Measurements from ENCODE around the gene STXBP1.

The STXBP1 gene

DNA sequence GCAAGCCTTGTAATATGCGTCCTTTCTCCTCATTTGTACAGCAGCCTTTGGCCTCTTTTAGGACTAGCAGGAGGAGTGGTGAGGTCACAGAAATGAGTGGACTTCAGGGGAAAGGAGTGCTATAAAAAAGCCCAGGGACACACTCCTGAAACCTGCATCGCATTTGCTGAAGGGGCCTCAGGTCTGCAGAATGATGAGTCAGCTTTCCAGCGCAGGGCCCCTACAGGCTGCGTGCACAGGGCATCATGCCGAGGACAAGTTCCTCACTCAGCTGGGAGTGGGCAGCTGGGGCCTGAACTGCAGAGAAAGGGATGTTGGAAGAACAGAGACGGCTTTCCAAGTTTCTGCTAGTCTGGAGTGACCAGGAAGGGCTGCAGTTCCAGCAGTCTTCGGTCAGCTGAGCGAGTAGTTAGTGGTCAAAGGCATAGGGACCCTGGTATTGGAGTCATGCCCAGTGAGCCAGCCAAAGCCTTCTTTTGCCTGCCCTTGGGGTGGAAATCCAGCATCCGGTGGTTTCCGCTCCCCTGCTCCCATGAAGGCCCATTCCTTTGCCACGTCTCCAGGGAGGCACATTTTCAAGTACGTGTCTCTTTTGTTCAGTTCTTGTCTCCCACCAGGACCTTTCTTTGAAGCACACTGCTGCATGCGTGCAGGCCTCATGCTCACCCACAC lies 77.4 kb downstream of the STXBP1 start:
- Histone ChIP-seq H3K9ac (ENCODE audit: low read depth in 1 of 2, low read length in 2 of 2) (no peak overlapping the region), H3K36me3 (ENCODE audit: control insufficient read depth in 2 of 2, insufficient read depth in 2 of 2, low read length in 2 of 2) (peaks cover 3 to 6% of the 10 kb centered on the region in 2 donors), H3K4me3 (ENCODE audit: low read length in 2 of 2) (no peak overlapping the region), H3K9me3 (ENCODE audit: control insufficient read depth in 2 of 2, low read length in 2 of 2) (no peaks in the 10 kb centered on the region), H3K4me1 (ENCODE audit: control insufficient read depth in 2 of 2, insufficient read depth in 2 of 2, low read length in 2 of 2) (no peaks in the 10 kb centered on the region), H3K27me3 (ENCODE audit: control insufficient read depth in 2 of 2, insufficient read depth in 2 of 2, low read length in 2 of 2) (no peaks in the 10 kb centered on the region), H3K27ac (ENCODE audit: low read depth in 2 of 2, low read length in 2 of 2) (no peak overlapping the region)

DNA sequence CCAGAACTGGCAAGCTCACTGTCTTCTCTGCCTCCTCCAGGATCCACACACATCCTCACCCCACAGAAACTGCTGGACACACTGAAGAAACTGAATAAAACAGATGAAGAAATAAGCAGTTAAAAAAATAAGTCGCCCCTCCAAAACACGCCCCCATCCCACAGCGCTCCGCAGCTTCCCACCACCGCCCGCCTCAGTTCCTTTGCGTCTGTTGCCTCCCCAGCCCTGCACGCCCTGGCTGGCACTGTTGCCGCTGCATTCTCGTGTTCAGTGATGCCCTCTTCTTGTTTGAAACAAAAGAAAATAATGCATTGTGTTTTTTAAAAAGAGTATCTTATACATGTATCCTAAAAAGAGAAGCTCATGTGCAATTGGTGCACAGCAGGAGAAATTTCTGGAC lies 78.7 kb downstream of the STXBP1 start:
- H3K4me3 ChIP-seq (ENCODE audit: low read length in 2 of 2): no peak overlapping the region
- H3K9ac ChIP-seq (ENCODE audit: low read depth in 1 of 2, low read length in 2 of 2): no peak overlapping the region
- H3K36me3 ChIP-seq (ENCODE audit: control insufficient read depth in 2 of 2, insufficient read depth in 2 of 2, low read length in 2 of 2): peaks cover 3 to 6% of the 10 kb centered on the region in 2 donors
- H3K27ac ChIP-seq (ENCODE audit: low read depth in 2 of 2, low read length in 2 of 2): no peak overlapping the region
- no peaks in the 10 kb centered on the region for H3K27me3 ChIP-seq (ENCODE audit: control insufficient read depth in 2 of 2, insufficient read depth in 2 of 2, low read length in 2 of 2)
- H3K4me1 ChIP-seq (ENCODE audit: control insufficient read depth in 2 of 2, insufficient read depth in 2 of 2, low read length in 2 of 2): no peaks in the 10 kb centered on the region
- H3K9me3 ChIP-seq (ENCODE audit: control insufficient read depth in 2 of 2, low read length in 2 of 2): no peaks in the 10 kb centered on the region

DNA sequence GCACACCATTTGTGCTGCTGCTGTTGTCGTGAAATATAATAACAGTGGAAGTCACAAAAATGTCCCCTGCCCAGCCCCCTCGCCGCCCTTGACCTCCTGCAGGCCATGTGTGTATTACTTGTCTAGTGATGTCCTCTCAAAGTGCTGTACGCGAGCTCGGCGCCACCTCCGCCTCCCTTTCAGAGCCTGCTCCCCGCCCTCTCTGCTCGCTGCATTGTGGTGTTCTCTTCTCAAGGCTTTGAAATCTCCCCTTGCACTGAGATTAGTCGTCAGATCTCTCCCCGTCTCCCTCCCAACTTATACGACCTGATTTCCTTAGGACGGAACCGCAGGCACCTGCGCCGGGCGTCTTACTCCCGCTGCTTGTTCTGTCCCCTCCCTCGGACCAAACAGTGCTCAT lies 80.0 kb downstream of the STXBP1 start:
- Histone ChIP-seq H3K4me1 (ENCODE audit: control insufficient read depth in 2 of 2, insufficient read depth in 2 of 2, low read length in 2 of 2) (no peaks in the 10 kb centered on the region), H3K27ac (ENCODE audit: low read depth in 2 of 2, low read length in 2 of 2) (no peak overlapping the region), H3K9me3 (ENCODE audit: control insufficient read depth in 2 of 2, low read length in 2 of 2) (no peaks in the 10 kb centered on the region), H3K36me3 (ENCODE audit: control insufficient read depth in 2 of 2, insufficient read depth in 2 of 2, low read length in 2 of 2) (peaks cover 3% of the 10 kb centered on the region in 2 donors), H3K9ac (ENCODE audit: low read depth in 1 of 2, low read length in 2 of 2) (no peak overlapping the region), H3K27me3 (ENCODE audit: control insufficient read depth in 2 of 2, insufficient read depth in 2 of 2, low read length in 2 of 2) (no peaks in the 10 kb centered on the region), H3K4me3 (ENCODE audit: low read length in 2 of 2) (no peak overlapping the region)

DNA sequence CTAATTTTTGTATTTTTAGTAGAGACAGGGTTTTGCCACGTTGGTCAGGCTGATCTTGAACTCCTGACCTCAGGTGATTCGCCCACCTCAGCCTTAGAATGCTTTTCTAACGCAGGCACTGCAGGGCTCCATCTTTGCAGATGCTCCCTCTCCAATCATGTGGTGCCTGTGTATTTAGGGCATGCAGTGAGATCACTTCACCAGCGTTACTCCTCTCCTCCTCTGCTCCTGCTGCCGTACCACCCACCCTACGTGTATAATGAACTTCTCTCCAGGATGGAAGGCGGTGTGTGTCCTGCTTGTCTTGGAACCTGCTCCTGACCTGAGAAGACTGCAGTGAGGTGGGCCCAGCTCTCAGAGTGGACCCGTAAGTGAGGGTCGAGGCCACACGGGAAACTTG lies 81.1 kb downstream of the STXBP1 start:
- no peaks in the 10 kb centered on the region for H3K27me3 ChIP-seq (ENCODE audit: control insufficient read depth in 2 of 2, insufficient read depth in 2 of 2, low read length in 2 of 2)
- H3K4me3 ChIP-seq (ENCODE audit: low read length in 2 of 2): no peak overlapping the region
- H3K27ac ChIP-seq (ENCODE audit: low read depth in 2 of 2, low read length in 2 of 2): no peak overlapping the region
- no peaks in the 10 kb centered on the region for H3K9me3 ChIP-seq (ENCODE audit: control insufficient read depth in 2 of 2, low read length in 2 of 2)
- no peak overlapping the region for H3K9ac ChIP-seq (ENCODE audit: low read depth in 1 of 2, low read length in 2 of 2)
- H3K36me3 ChIP-seq (ENCODE audit: control insufficient read depth in 2 of 2, insufficient read depth in 2 of 2, low read length in 2 of 2): peaks cover 3% of the 10 kb centered on the region in 2 donors
- H3K4me1 ChIP-seq (ENCODE audit: control insufficient read depth in 2 of 2, insufficient read depth in 2 of 2, low read length in 2 of 2): no peaks in the 10 kb centered on the region

DNA sequence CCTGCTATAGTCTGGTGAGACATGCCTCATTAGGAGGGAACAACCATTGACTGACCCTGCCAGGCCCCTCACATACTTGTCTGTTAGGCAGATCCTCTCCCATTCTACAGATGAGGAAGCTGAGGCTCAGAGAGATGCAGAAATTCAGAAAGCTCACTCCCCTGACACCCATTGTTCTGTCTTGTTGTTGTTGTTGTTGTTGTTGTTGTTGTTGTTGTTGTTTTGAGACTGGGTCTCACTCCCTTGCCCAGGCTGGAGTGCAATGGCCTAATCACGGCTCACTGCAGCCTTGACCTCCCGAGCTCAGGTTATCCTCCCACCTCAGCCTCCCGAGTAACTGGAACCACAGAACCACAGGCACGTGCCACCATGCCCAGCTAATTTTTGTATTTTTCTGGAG lies 81.6 kb downstream of the STXBP1 start:
- no peak overlapping the region for H3K27ac ChIP-seq (ENCODE audit: low read depth in 2 of 2, low read length in 2 of 2)
- H3K36me3 ChIP-seq (ENCODE audit: control insufficient read depth in 2 of 2, insufficient read depth in 2 of 2, low read length in 2 of 2): peaks cover 3% of the 10 kb centered on the region in 2 donors
- no peak overlapping the region for H3K4me3 ChIP-seq (ENCODE audit: low read length in 2 of 2)
- no peak overlapping the region for H3K9ac ChIP-seq (ENCODE audit: low read depth in 1 of 2, low read length in 2 of 2)
- no peaks in the 10 kb centered on the region for H3K27me3 ChIP-seq (ENCODE audit: control insufficient read depth in 2 of 2, insufficient read depth in 2 of 2, low read length in 2 of 2)
- H3K9me3 ChIP-seq (ENCODE audit: control insufficient read depth in 2 of 2, low read length in 2 of 2): no peaks in the 10 kb centered on the region
- no peaks in the 10 kb centered on the region for H3K4me1 ChIP-seq (ENCODE audit: control insufficient read depth in 2 of 2, insufficient read depth in 2 of 2, low read length in 2 of 2)

DNA sequence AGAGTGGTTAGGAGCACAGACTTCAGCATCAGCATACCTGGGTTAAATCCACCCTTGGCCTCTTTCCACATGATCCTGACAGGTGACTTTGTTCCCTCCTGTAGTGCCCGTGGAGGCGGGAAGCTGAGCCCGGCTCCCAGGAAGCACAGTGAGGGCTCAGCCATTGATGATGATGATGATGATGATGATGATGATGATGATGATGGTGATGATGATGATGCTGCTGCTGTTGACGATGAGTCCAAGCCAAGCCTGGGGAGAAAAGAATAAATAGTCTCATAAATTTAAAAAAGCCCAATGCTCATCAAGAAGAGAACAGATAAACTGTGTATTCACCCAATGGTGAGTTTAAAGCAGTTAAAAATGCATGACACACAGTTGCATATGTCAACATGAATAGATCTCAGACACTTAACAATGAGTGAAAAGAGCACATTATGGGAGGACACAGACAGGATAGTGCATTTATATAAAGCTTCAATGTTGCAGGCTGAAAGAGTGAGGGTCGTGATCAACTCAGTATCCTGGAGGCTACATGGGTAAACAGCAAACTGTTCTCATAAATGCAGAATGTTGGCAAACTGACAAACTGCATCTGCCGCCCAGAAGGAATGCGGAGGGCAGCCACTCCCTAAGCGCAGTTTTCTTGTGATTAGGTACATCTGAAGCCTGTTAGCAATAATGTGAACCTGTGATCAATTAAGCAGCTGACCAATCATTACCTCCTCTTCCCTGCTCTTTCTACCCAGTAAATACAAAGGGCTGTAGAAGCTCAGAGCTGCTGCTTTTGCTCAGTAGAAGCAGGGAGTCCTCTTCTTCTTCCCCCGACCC lies 83.0 kb downstream of the STXBP1 start:
- no peak overlapping the region for H3K27ac ChIP-seq (ENCODE audit: low read depth in 2 of 2, low read length in 2 of 2)

DNA sequence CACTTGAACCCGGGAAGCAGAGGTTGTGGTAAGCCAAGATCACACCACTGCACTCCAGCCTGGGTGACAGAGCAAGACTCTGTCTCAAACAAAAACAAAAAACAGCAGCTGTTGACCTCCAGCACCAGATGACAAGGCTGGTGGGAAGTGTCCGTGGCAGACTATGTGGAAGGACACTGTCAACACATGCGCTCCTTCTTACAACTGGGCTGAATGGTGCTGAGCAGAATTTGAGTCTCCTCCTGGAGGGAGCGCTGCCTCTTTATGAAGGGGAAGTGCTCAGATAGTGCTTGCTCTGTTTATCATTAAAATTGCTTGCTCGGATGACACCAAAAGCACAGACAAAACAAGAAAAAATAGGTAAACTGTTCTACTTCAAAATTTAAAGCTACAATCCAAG lies 85.5 kb downstream of the STXBP1 start:
- H3K27me3 ChIP-seq (ENCODE audit: control insufficient read depth in 2 of 2, insufficient read depth in 2 of 2, low read length in 2 of 2): no peaks in the 10 kb centered on the region
- no peaks in the 10 kb centered on the region for H3K9me3 ChIP-seq (ENCODE audit: control insufficient read depth in 2 of 2, low read length in 2 of 2)
- no peak overlapping the region for H3K4me3 ChIP-seq (ENCODE audit: low read length in 2 of 2)
- H3K27ac ChIP-seq (ENCODE audit: low read depth in 2 of 2, low read length in 2 of 2): no peak overlapping the region
- H3K4me1 ChIP-seq (ENCODE audit: control insufficient read depth in 2 of 2, insufficient read depth in 2 of 2, low read length in 2 of 2): peaks cover 0 to 6% of the 10 kb centered on the region in 2 donors
- H3K9ac ChIP-seq (ENCODE audit: low read depth in 1 of 2, low read length in 2 of 2): no peak overlapping the region
- H3K36me3 ChIP-seq (ENCODE audit: control insufficient read depth in 2 of 2, insufficient read depth in 2 of 2, low read length in 2 of 2): no peaks in the 10 kb centered on the region

More for the DNA sequence above, 83.0 kb downstream of the STXBP1 start:
- Histone ChIP-seq H3K36me3 (ENCODE audit: control insufficient read depth in 2 of 2, insufficient read depth in 2 of 2, low read length in 2 of 2) (peaks cover 3% of the 10 kb centered on the region in 2 donors), H3K4me1 (ENCODE audit: control insufficient read depth in 2 of 2, insufficient read depth in 2 of 2, low read length in 2 of 2) (peaks cover 0 to 6% of the 10 kb centered on the region in 2 donors), H3K9ac (ENCODE audit: low read depth in 1 of 2, low read length in 2 of 2) (no peak overlapping the region), H3K9me3 (ENCODE audit: control insufficient read depth in 2 of 2, low read length in 2 of 2) (no peaks in the 10 kb centered on the region), H3K4me3 (ENCODE audit: low read length in 2 of 2) (no peak overlapping the region), H3K27me3 (ENCODE audit: control insufficient read depth in 2 of 2, insufficient read depth in 2 of 2, low read length in 2 of 2) (no peaks in the 10 kb centered on the region)

DNA sequence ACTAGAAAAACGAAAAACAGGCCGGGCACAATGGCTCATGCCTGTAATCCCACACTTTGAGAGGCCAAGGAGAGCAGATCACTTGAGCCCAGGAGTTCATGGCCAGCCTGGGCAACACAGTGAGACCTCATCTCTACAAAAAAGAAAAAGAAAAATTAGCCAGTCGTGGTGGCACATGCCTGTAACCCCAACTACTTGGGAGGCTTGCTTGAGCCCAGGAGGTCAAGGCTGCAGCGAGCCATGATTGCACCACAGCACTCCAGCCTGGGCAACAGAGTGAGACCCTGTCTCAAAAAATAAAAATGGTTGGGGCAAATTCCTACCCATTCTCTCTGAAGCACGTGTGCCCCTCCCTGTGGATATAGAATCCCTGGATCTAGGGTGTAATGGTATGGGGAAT lies 86.3 kb downstream of the STXBP1 start:
- Histone ChIP-seq H3K27ac (ENCODE audit: low read depth in 2 of 2, low read length in 2 of 2) (no peak overlapping the region), H3K9ac (ENCODE audit: low read depth in 1 of 2, low read length in 2 of 2) (no peak overlapping the region), H3K4me3 (ENCODE audit: low read length in 2 of 2) (no peak overlapping the region), H3K9me3 (ENCODE audit: control insufficient read depth in 2 of 2, low read length in 2 of 2) (no peaks in the 10 kb centered on the region), H3K27me3 (ENCODE audit: control insufficient read depth in 2 of 2, insufficient read depth in 2 of 2, low read length in 2 of 2) (no peaks in the 10 kb centered on the region), H3K36me3 (ENCODE audit: control insufficient read depth in 2 of 2, insufficient read depth in 2 of 2, low read length in 2 of 2) (no peaks in the 10 kb centered on the region), H3K4me1 (ENCODE audit: control insufficient read depth in 2 of 2, insufficient read depth in 2 of 2, low read length in 2 of 2) (peaks cover 0 to 6% of the 10 kb centered on the region in 2 donors)

DNA sequence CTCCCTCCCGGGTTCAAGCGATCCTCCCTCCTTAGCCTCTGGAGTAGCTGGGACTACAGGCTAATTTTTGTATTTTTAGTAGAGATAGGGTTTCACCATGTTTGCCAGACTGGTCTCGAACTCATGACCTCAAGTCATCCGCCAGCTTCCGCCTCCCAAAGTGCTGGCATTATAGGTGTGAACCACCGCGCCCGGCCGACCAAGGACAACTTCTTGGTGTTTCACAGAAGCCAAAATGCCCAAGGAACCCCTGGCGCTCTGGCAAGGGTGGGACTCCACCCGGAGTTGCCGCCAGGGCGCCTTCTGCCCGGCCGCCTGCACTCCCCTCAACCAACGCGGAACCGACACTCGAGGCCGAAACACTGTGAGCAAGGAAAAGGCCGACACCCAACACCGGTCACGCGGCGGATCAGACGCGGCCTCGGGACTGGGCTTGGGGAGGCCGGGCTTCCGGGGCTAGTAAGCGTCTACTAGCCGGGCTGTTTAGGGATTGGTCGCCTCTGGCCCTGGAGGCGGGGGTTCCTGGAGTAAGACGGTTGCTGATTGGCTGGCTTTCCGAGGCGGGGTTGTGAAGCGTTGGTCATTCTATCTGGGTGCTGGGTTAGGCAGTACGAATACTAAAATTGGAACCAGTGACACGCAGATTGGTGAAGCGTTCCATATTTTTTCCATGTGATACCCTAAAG lies 87.1 kb downstream of the STXBP1 start:
- Histone ChIP-seq H3K27ac (ENCODE audit: low read depth in 2 of 2, low read length in 2 of 2) (peak overlapping the region; percentile 68 to 84), H3K27me3 (ENCODE audit: control insufficient read depth in 2 of 2, insufficient read depth in 2 of 2, low read length in 2 of 2) (no peaks in the 10 kb centered on the region), H3K4me1 (ENCODE audit: control insufficient read depth in 2 of 2, insufficient read depth in 2 of 2, low read length in 2 of 2) (peaks cover 0 to 6% of the 10 kb centered on the region in 2 donors), H3K9me3 (ENCODE audit: control insufficient read depth in 2 of 2, low read length in 2 of 2) (no peaks in the 10 kb centered on the region), H3K36me3 (ENCODE audit: control insufficient read depth in 2 of 2, insufficient read depth in 2 of 2, low read length in 2 of 2) (no peaks in the 10 kb centered on the region), H3K4me3 (ENCODE audit: low read length in 2 of 2) (peak overlapping the region; percentile 45 to 54), H3K9ac (ENCODE audit: low read depth in 1 of 2, low read length in 2 of 2) (peak overlapping the region in 1 of 2 donors; percentile 67)

DNA sequence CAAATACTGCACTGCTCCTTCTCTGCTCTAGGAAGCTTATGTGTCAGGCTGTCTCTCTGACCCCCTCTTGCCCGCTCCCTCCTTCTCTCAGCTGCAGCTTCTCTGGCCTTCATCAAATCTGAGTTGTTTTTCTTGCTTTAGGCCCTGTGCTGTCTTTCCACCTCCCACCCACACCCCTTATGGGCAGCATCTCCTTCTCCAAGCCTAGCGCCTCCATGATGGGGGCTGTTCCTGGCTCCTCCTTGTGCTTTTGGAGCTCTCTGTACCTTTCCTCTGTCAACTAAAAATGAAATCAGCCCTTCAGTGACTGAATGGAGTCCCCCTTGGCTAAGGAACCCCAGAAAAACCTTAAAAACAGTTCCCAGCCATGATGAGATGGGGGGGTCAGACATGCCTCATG lies 88.1 kb downstream of the STXBP1 start:
- Histone ChIP-seq H3K4me1 (ENCODE audit: control insufficient read depth in 2 of 2, insufficient read depth in 2 of 2, low read length in 2 of 2) (peaks cover 0 to 6% of the 10 kb centered on the region in 2 donors), H3K36me3 (ENCODE audit: control insufficient read depth in 2 of 2, insufficient read depth in 2 of 2, low read length in 2 of 2) (no peaks in the 10 kb centered on the region), H3K9ac (ENCODE audit: low read depth in 1 of 2, low read length in 2 of 2) (no peak overlapping the region), H3K4me3 (ENCODE audit: low read length in 2 of 2) (no peak overlapping the region), H3K27me3 (ENCODE audit: control insufficient read depth in 2 of 2, insufficient read depth in 2 of 2, low read length in 2 of 2) (no peaks in the 10 kb centered on the region), H3K27ac (ENCODE audit: low read depth in 2 of 2, low read length in 2 of 2) (no peak overlapping the region), H3K9me3 (ENCODE audit: control insufficient read depth in 2 of 2, low read length in 2 of 2) (no peaks in the 10 kb centered on the region)

Data from mucosa of rectum (tissue), 2 donors.